ENCODE measurements around the gene TBCB.
"Not testable (repeated sequence)": the region's sequence is repeated elsewhere in the genome, so short reads cannot be mapped to it uniquely, and the experiment has no call there.

Gene TBCB, protein sequence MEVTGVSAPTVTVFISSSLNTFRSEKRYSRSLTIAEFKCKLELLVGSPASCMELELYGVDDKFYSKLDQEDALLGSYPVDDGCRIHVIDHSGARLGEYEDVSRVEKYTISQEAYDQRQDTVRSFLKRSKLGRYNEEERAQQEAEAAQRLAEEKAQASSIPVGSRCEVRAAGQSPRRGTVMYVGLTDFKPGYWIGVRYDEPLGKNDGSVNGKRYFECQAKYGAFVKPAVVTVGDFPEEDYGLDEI

DNA sequence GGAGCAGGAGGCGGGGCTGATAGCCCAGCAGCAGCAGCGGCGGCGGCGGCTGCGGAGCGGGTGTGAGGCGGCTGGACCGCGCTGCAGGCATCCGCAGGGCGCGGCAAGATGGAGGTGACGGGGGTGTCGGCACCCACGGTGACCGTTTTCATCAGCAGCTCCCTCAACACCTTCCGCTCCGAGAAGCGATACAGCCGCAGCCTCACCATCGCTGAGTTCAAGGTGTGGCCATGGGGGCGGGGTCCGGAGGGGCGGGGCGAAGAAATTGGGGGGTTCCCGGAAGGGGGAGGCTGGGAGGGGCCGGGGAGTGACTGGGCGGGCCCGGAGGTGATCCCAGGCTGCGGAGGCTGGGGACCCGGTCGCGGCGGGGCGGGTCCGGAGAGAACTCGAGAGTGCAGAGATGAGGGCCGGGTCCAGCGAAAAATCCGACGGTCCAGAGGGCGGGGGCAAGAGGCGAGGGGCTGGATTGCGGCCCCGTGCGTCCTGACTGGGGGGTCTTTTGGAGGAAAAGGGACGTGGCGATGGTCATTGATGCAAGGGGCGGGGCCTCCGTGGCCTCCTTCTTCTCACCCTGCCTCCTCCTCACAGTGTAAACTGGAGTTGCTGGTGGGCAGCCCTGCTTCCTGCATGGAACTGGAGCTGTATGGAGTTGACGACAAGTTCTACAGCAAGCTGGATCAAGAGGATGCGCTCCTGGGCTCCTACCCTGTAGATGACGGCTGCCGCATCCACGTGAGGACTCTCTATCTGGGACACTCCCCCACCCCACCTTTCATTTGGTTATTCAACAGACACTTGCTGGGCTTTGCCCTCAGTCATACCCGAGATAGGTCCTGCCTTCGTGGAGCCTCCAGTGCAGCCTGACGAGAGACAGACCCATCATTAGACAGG is at the start of gene TBCB:
TSS of gene TBCB (plus strand) at position 16 of the 891 bp plus-strand sequence. CDS start at position 109, 93 bp downstream.
- DNase-seq (ENCODE audit: low read depth): peak; percentile 87

DNA sequence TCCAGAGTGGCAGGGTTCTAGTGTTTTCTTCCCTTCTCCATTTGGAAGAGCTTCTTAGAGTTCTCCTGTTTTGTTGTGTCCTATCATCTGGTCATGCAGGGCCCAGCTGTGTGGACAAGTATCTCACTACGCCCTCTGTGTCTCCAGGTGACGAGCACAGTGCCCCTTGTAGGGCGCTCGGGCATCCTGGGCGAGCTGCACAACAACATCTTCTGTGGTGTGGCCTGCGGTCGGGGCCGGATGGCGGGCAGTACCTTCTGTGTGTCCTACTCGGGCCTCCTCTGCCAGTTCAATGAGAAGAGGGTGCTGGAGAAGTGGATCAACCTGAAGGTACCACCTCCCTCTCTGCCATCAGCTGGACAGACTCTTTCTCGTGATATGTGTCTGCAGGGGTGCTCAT is 47.6 kb upstream of the TBCB start:
- DNase-seq (ENCODE audit: low read depth): no peak

DNA sequence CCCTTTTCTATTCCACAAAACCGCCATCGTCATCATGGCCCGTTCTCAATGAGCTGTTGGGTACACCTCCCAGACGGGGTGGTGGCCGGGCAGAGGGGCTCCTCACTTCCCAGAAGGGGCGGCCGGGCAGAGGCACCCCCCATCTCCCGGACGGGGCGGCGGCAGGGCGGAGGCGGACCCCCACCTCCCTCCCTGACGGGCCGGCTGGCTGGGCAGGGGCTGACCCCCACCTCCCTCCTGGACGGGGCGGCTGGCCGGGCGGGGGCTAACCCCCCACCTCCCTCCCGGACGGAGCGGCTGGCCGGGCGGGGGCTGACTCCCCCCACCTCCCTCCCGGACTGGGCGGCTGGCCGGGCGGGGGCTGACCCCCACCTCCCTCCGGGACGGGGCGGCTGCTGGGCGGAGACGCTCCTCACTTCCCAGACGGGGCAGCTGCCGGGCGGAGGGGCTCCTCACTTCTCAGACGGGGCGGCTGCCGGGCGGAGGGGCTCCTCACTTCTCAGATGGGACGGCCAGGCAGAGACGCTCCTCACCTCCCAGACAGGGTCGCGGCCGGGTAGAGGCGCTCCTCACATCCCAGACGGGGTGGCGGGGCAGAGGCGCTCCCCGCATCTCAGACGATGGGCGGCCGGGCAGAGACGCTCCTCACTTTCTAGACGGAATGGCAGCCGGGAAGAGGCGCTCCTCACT is 46.3 kb upstream of the TBCB start:
- DNase-seq (ENCODE audit: low read depth): not testable (repeated sequence)

DNA sequence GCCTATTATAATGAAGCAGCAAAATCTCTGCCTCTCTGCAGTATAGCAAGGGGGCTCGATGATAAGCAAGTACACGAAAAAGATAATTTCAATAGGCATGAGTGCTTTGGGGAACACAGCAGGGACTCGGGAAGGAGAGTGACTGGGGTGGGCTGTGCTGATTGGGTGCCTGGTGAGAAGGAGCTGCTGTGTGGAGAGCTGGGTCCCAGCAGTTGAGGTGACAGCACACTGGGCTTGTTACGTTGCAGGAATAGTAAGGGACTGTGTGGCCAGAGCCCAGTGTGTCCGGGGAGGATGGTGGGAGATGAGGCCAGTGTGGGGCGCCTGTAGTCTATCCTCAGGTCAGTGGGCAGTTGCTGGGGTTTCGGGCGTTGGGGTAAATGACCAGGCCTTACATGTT is 43.2 kb upstream of the TBCB start:
- no peak for DNase-seq (ENCODE audit: low read depth)

DNA sequence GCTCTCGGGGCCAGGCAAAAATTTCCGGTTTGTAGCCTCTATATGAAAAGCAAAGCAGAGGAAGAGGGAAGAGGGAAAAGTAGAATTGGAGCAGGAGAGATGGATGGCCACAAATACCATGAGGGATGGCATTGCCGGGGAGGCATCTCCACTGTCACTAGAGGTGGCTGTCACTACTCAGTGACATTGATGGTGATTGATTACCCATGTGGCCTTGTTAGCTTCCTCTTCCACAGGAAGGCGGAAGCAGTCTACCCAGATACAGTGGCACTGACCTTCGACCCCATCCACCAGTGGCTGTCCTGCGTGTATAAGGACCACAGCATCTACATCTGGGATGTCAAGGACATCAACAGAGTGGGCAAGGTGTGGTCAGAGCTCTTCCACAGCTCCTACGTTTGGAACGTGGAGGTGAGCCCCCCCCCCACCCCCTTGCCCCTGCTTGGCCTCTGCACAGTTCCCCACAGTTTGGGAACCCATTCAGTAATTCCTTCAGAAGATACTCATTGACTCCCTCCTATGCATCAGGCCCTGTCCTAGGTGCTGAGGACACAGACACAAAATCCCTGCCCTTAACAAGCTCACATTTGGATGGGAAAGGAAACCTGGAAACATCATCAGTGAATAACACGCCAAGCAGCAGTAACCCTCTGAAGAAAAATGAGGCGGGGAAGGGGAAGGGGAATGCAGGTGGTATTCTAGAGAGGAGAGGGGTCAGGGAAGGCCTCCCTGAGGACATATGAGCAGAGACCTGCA is 42.0 kb upstream of the TBCB start:
- no peak for DNase-seq (ENCODE audit: low read depth)

DNA sequence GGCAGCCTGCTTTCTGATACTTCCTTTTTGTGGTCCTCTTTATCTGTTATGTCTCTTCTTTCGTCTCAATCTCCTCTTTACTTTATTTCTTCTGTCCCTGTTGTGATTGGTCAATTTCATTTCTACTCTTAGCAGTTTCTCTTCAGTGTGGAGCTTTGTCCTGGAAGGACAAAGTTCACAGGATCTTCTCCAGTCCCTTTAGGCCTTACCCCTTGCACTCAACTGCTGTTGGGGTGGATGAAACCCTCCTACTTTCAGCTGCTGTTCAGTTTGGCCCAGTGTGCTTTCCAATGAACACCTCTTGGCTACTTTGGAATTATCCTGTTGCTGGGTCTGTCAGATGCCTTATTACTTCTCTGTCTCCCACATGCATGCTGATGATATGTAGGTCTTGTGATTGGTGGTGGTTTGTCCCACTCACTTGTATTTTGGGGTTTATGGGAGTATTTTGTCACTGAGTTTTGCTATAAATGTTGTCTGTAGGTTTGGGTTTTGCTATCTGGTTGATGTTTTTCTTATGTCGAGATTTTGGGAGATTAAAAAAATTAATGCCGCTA is 35.8 kb upstream of the TBCB start:
- no peak for DNase-seq (ENCODE audit: low read depth)

DNA sequence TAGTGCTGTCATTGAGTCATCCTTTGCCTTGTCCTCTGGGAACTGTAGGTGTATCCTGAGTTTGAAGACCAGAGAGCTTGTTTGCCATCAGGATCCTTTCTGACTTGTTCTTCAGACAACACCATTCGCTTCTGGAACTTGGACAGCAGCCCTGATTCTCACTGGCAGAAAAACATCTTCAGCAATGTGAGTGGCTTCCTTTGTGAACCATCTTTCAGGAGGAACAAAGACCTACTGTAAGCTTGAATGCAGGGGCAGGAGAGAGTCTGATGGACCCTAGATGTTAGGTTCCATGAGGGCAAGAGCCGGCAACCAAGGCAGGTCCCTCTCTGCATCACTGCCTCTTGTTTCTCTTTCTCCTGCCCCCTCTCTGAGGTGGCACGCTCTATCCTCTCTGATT is 33.9 kb upstream of the TBCB start:
- no peak for DNase-seq (ENCODE audit: low read depth)

DNA sequence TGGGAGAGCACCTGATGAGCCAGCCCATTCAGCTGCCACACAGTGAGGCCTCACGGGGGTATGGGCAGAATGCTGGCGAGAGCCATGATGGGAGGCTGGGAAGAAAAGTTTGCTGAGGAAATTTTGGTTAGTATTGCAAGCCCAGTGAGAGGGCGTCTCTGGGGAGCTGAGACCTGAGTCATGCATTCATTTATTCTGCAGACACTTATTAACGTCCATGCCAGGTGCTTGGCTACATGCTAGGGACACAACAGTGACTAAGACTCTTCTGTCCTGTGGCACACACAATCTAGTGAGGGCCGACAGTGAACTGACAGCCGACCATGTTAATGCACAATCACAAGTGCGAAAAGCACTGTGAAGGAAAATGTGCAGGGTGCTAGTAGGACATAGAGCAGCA is 33.4 kb upstream of the TBCB start:
- DNase-seq (ENCODE audit: low read depth): no peak

DNA sequence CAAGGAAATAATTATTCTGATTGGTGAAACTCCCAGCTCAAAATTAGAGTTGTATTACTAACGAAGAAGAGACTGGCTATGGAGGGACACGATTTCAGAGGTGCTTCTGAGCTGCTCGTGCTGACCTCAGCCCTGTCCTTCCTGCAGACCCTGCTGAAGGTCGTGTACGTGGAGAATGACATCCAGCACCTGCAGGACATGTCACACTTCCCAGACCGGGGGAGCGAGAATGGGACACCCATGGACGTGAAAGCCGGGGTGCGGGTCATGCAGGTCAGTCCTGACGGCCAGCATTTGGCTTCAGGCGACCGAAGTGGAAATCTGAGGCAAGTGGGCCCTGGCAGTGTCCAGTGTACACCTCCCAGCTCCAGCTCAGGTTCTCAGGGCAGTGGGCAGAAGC is 32.4 kb upstream of the TBCB start:
- DNase-seq (ENCODE audit: low read depth): no peak

DNA sequence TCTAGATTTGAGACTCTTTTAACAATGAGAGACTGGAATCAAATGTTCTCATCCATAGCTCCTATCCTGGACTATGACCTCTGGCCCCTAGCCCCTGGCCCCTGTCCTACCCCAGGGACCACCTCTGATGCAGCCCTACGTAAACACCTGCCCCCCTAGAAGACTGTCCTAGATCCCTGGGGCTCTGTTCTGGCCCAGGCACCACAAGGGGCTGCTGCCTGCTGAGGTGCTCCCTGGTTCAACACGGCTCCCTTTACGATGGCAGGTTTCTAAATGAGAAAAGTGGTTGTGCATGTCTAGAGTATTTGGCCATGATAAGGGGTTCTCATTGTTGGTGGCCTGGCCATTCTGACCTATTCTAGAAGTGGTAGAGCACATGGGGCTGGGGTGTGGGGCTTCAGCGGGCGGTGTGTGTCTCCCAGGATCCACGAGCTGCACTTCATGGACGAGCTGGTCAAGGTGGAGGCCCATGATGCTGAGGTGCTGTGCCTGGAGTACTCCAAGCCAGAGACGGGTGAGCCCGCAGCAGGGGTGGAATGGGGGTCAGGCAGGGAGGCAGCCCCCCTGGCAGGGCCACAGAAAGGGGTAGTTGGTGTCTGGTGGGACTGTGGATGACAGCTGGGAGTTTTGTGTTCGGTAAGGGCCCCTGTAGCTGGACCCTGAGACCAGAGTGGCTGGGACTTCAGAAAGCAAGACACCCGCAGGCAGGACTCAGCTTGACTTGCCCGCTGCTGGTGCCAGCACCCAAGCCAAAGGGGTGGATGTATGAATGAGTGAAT is 30.8 kb upstream of the TBCB start:
- no peak for DNase-seq (ENCODE audit: low read depth)

DNA sequence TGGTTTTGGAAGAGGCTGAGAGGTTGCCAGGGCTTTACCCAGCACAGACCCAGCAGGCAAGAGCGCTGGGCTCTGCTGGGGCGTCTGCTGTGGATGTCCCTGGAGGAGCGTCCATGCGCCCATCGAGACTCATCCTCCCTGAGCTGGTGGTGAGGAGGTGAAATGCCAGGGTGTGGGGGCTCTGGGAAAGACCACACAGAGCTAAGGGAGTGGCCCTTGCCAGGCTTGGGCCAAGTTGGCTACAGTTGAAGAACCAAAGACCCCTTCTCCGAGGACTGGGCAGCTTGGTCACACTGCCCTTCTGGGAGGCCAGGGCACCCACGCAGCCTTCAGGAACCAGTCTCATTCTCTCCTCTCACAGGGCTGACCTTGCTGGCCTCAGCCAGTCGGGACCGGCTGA is 28.9 kb upstream of the TBCB start:
- DNase-seq (ENCODE audit: low read depth): no peak

DNA sequence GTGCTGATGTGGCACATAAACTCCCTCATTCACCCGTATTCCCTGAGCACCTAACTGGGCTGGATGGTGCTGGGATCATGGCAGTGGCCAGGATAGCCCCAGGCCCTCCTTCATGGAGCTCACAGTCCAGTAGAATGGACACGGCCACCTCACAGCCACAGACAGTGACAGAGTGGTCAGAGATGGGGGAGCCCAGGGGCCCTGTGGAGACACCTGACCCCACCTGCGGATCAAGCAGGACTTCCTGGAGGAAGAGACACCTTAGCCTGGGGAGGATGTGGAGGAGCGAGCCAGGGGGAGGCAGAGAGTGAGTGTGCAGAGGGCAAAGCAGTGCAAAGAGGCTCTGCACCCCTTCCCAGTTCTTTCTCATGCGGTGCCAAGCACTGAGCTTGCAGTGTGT is 25.4 kb upstream of the TBCB start:
- no peak for DNase-seq (ENCODE audit: low read depth)

DNA sequence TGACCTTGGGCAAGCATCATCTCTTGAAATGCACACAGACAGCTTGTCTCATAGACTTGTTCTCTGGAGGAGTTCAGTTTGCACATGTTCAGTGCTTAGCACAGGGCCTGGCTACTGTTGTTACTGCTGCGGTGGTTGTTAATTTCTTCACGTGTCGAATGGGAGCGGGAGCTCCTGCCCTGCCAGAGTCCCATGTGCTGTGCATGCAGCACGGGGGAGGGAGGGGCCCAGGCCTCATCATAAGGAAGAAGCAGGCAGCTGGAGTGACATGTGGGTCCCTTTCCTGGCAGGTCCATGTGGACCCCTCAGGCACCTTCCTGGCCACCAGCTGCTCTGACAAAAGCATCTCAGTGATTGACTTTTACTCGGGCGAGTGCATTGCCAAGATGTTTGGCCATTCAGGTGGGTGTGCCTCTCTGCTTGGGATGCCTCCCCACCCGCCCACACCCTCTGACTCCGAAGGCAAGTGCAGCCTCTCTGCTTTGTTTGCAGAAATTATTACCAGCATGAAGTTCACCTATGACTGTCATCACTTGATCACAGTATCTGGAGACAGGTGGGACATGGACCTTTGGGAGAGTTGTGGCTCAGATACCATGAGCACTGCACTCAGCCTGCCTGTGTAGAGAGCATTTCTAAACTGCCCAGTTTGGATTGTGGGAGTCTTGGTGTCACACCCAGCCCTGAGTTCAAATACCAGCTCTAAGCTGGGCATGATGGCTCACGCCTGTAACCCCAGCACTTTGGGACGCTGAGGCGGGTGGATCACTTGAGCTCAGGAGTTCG is 24.2 kb upstream of the TBCB start:
- DNase-seq (ENCODE audit: low read depth): no peak

DNA sequence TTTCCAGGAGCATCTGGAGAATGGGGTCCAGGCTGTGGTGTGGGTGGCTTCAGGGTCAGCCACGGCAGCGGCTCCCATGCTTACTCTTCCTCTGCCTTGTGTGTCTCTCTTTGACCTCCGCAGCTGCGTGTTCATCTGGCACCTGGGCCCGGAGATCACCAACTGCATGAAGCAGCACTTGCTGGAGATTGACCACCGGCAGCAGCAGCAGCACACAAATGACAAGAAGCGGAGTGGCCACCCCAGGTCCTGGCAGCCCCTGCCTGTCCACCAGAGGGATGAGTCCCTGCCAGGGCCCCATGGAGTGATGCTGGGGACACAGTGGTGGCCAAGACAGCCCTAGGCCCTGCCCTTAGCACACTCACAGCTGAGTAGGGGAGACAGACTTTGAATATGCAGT is 22.7 kb upstream of the TBCB start:
- no peak for DNase-seq (ENCODE audit: low read depth)

DNA sequence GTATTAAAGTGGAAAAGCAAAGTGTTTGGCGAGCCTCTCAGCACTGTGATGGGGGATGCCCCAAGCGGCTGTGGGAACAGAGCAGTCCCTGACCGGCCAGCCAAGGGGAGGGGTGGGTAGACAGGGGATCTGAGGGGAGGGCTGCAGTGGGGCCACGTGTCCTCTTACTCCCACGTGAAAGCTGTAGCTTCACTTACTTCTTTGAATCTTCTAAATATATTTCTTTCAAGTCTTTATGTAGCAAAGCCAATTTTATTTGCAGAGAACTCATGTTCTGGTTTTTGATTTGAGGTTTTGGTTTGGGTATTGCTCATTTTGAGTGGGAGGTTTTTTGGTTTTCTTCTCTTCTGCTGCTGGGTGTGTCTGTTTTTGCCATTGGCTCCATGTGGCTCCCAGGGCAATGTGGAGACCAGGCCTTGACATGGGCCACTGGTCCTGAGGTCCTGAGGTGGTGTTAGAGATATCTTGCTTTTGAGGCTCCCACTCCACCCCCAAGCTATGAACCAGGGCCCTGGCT is 22.1 kb upstream of the TBCB start:
- no peak for DNase-seq (ENCODE audit: low read depth)

DNA sequence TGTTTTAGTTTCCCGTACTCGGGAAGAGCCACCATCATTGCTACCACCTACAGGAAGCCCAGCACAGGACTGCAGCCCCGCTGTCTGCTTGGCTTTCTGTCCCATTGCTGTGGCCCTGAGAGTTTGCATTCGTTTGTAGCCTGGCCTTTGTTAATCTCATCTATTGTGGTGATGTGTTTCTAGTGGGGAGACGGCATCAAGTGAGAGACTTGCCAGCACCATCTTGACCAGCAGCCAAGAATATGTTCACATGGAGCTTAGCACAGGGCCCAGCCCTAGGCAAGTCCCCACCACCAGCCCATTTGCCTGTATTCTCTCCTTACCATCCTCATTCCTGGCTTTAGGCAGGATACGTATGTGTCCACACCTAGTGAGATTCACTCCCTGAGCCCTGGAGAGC is 21.6 kb upstream of the TBCB start:
- DNase-seq (ENCODE audit: low read depth): no peak

DNA sequence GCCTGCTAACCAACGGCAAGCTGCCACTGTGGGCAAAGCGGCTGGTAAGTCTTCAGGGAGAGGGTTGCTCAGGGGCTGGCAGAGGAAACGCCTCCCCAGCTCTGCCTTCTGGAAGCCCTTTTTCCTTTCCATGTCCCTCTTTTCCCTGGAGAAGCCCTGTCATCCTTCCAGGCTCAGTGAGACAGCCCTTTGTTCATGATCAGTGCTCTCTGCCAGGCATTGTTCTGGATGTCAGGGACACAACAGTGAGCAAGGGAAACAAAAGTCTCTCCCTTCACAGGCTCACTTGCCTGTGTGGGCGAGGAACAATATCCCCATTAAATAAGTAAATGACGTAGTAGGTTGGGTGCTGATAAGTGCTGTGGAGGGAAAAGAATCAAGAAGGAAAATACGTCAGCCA is 18.2 kb upstream of the TBCB start:
- no peak for DNase-seq (ENCODE audit: low read depth)

DNA sequence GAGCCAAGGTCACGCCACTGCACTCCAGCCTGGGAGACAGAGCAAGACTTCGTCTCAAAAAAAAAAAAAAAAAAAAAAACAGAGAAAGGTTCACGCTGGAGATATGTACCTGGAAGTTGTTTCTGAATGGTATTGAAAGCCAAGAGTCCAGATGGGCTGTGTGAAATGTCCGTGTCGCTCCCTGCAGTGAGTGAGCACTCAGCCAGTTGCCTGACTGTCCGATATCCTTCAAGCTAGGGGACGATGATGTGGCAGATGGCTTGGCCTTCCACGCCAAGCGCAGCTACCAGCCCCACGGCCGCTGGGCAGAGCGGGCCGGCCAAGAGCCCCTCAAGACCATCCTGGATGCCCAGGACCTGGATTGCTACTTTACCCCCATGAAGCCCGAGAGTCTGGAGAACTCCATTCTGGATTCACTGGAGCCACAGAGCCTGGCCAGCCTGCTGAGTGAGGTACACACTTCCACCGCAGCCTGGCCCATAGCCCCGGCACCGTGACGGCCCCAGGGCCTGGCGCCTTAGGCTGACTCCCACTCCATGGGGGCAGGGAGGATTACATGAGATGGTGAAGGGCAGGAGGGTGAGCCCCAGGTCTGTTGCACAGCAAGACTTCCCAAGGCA is 16.0 kb upstream of the TBCB start:
- no peak for DNase-seq (ENCODE audit: low read depth)

DNA sequence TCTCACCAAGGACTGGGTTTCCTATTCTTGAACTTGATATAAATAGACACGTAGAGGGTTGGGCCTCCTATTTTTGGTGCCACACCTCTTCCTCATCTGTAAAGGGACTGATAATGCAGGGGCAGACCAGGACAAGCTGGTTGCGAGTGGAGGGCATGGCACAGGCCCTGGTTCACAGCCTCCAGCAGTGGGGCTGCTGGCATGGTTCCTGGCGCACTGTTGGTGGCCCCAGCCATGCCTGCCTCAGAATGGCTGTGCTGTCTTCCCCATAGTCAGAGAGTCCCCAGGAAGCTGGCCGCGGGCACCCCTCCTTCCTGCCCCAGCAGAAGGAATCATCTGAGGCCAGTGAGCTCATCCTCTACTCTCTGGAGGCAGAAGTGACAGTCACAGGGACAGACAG is 14.8 kb upstream of the TBCB start:
- no peak for DNase-seq (ENCODE audit: low read depth)
